Measurements from ENCODE around the gene RTP5.
"Not testable (repeated sequence)": the region's sequence is repeated elsewhere in the genome, so short reads cannot be mapped to it uniquely, and the experiment has no call there.

RTP5 gene

DNA sequence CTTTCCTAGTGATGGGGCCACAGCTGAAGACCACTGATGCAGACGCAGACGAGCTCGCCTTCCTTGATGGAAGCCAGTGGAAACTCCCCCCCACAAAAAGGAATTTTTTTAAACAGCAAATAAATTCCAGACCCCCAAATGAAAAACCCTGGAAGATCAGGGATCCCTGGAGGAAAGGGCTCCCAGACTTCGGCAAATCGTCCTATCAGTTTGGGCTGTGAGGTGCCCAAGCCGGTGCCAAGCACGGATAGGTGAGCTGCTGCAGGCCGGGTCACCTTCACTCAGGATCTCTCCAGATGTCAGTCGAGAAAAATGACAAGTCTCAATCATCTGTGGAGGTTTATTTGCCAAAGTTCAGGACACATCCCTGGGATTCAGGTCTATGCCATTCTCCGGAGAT lies 42.0 kb downstream of the RTP5 start:
- no peak for DNase-seq (ENCODE audit: low read depth, low spot score)
- H3K27ac ChIP-seq, result no peak overlapping the region

DNA sequence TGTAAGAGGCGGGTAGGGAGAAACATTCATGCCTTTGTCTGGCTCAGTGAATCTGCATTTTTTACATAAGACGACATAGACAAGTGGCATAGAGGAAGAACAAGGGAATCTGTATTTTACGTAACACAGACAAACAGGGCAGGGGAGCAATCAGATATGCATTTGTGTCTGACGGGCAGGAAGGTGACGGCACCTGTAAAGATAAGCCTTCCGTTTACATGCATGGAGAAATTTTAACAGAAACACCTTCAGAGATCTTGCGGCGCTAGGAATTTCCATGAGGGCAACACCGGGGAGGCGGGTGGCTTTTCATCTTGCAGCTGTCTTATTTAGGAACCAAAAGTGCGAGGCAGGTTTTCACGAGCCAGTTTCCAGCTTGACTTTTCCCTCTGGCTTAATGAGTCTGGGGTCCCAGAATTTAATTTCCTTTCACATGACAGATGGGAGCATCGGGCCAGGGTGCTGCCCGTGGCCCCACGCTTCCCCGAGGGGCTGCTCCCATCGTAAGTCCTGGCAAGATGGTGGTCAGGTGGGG lies 42.6 kb downstream of the RTP5 start:
- H3K27ac ChIP-seq, result no peak overlapping the region
- DNase-seq (ENCODE audit: low read depth, low spot score), result no peak

DNA sequence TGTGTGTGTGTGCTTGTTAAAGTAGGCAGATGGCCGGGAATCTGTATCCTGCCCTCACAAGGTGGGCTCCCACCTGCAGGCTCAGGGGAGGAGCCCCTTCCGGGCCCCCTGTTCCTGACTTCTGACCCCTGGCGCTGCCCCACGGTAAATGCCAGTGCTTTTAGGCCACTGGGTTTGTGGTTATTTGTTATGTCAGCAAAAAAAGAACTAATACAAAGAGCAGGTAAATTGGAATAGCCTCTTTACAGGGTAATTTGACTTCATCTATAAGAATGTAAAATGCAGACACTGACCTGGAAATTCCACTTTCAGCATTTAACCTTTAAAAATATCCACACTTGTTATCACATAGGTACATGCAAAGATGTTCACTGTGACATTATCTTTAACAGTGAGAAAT lies 44.2 kb downstream of the RTP5 start:
- no peak for DNase-seq (ENCODE audit: low read depth, low spot score)
- H3K27ac ChIP-seq, result no peak overlapping the region

DNA sequence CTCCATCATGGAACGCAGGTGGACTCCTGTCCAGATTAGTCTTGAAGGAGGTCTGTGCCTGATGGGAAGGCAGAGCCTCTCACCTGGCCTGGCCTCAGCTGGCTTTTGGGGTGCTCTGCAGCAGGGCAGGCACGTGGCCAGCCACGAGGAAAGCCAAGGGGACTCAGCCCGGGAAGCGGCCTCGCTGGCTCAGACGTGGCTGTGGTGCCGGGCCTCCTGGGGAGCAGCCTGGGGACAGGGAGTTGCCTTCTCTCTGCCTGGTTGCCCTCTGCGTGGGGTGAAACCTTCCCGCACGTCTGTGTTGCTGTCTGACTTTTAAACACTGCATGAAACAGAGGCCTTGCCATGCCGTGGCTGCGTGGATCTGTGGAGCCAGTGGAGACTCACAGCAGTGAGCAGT lies 45.0 kb downstream of the RTP5 start:
- DNase-seq (ENCODE audit: low read depth, low spot score), result no peak
- H3K27ac ChIP-seq, result no peak overlapping the region

DNA sequence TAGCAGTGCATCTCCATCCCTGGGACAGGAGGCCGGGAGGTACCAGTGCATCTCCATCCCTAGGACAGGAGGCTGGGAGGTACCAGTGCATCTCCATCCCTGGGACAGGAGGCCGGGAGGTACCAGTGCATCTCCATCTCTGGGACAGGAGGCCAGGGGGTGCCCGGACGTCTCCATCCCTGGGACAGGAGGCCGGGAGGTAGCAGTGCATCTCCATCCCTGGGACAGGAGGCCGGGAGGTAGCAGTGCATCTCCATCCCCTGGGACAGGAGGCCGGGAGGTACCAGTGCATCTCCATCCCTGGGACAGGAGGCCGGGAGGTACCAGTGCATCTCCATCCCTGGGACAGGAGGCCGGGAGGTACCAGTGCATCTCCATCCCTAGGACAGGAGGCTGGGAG lies 52.1 kb downstream of the RTP5 start:
- not testable (repeated sequence) for DNase-seq (ENCODE audit: low read depth, low spot score); H3K27ac ChIP-seq

DNA sequence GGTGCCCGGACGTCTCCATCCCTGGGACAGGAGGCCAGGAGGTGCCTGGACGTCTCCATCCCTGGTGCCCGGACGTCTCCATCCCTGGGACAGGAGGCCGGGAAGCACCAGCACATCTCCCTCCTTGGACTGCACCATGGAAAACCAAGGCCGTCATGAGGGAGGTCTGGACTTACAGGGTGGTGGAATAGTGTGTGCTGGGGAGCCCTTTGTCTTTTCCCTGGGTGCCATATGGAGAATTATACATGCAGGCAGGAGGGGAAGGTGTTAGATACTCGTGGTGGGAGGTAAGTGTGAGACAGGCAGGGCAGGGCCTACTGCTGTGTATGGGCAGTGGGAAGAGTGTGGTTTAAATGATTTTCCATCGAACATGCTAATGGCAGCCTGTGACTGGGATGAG lies 52.9 kb downstream of the RTP5 start:
- DNase-seq (ENCODE audit: low read depth, low spot score), result no peak
- H3K27ac ChIP-seq, result no peak overlapping the region

DNA sequence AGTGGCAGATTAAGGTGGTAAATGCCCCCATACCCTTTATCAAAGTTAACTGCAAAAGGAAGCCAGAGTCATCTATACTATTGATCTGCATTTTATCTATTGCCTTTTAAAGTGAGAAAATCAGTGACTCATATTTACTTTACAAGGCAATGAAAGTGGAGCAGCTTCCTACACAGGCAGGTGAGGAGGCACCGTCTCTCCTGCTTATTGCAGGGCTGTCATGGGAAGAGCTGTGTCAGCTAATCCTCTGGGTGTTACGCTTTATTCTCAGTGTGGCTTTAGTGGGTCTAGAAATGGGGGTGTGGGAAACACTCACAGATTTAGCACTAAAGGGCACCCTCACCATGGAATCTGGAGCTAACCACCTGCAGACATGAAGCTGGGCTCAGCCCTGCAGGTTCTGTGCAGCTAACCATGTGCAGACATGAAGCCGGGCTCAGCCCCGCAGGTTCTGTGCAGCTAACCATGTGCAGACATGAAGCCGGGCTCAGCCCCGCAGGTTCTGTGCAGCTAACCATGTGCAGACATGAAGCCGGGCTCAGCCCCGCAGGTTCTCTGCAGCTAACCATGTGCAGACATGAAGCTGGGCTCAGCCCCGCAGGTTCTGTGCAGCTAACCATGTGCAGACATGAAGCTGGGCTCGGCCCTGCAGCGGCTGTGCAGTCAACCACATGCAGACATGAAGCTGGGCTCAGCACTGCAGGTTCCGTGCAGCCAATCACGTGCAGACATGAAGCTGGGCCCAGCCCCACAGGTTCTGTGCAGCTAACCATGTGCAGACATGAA lies 53.5 kb downstream of the RTP5 start:
- H3K27ac ChIP-seq; DNase-seq (ENCODE audit: low read depth, low spot score): not testable (repeated sequence)

Data from epithelial cell of prostate (primary cell).